Cardiac fibroblast (primary cell): ENCODE measurements around the gene THSD4.

ENCODE experiments used
- DNase-seq, 2 donors: peaks; one replicate each; pipeline versions ENCODE4 v3.0.0 to v3.0.0-alpha.2; 2010; ENCODE audit warnings: low read depth in 2 of 2
- H3K4me3 ChIP-seq, 2 donors: replicated peaks in 1 of 2; 1 replicate in 1 of 2; 2 replicates in 1 of 2; pipeline ENCODE4 v1.5.1; 2011; ENCODE audit warnings: low read depth in 2 of 2, low read length in 2 of 2, mild to moderate bottlenecking in 2 of 2, moderate library complexity in 1 of 2
- TF ChIP-seq, protein P1 (sequence below): IDR thresholded peaks from one replicate; pipeline ENCODE4 v1.5.1; 2011; ENCODE audit warnings: low read depth, mild to moderate bottlenecking, low read length, inconsistent platforms

Gene THSD4

DNA sequence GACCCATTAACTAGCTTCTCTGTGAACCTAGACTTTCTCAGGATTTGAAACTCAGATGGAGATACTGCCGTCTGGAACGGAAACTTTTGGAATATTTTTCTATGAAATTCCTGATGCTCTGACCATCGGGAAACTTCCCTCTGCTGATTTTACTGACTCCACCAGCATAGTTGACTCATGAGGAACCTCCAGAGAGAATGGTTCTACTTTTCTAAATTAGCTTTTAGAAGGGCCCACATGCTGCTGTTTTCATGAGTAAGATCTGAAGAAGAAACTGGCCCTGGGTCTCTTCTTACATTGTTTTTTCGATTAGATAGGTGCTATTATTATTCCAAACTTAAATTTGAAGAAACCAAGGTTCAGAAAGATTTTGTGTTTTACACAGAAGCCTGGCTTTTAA is 368.8 kb downstream of the THSD4 start:
- DNase-seq = no peak
- H3K4me3 ChIP-seq = no peak overlapping the region
- TF ChIP-seq, protein P1, sequence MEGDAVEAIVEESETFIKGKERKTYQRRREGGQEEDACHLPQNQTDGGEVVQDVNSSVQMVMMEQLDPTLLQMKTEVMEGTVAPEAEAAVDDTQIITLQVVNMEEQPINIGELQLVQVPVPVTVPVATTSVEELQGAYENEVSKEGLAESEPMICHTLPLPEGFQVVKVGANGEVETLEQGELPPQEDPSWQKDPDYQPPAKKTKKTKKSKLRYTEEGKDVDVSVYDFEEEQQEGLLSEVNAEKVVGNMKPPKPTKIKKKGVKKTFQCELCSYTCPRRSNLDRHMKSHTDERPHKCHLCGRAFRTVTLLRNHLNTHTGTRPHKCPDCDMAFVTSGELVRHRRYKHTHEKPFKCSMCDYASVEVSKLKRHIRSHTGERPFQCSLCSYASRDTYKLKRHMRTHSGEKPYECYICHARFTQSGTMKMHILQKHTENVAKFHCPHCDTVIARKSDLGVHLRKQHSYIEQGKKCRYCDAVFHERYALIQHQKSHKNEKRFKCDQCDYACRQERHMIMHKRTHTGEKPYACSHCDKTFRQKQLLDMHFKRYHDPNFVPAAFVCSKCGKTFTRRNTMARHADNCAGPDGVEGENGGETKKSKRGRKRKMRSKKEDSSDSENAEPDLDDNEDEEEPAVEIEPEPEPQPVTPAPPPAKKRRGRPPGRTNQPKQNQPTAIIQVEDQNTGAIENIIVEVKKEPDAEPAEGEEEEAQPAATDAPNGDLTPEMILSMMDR = no peak

GRCh38 chr15:71485094-71485693 is 369.9 kb downstream of the THSD4 start:
- TF ChIP-seq, protein P1 = peak; percentile 61
- peak in 1 of 2 donors; percentile 7 for DNase-seq

DNA sequence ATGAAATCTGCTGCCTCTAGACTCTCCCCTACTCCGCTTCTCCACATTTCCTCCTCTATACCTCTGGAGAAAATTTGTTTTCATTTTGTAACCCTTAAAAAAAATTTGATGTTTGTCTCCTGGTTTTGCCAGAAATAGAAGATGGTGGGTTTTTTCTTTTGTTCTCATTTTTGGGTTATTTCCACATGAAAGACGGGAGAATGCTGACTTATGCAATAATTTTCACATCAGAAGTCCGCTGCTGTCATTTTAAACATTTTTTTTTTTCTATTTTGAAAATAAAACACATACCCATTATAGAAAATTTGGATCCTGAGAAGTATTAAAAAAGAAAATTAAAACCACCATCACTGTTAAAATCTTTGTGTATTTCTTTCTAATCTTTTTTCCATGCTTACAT is 374.3 kb downstream of the THSD4 start:
- TF ChIP-seq, protein P1 = no peak
- no peak for DNase-seq
- no peak overlapping the region for H3K4me3 ChIP-seq

More at GRCh38 chr15:71485094-71485693, 369.9 kb downstream of the THSD4 start:
- no peak overlapping the region for H3K4me3 ChIP-seq

DNA sequence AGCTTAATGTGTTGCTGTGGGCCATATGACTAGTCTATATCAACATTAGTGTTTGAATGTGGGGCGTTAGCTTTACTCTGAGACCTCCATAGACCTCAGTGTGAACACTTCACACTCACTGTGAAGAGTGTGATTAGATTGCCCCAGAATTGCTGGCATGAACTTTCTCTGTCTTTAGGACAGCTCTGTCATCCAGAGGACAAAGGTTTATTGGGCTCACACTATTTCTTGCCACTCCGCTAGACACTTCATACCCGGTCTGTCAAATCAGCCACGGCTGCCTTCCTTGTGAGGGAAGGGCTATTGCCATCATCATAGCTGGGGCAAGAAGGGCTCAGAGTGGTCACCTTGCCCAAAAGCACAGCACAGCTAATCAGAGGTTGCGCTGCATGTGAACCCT is 378.3 kb downstream of the THSD4 start:
- TF ChIP-seq, protein P1 = no peak
- H3K4me3 ChIP-seq = no peak overlapping the region
- DNase-seq = no peak

GRCh38 chr15:71494563-71495397 is 379.5 kb downstream of the THSD4 start:
- TF ChIP-seq, protein P1 = no peak
- no peak for DNase-seq
- H3K4me3 ChIP-seq = no peak overlapping the region

DNA sequence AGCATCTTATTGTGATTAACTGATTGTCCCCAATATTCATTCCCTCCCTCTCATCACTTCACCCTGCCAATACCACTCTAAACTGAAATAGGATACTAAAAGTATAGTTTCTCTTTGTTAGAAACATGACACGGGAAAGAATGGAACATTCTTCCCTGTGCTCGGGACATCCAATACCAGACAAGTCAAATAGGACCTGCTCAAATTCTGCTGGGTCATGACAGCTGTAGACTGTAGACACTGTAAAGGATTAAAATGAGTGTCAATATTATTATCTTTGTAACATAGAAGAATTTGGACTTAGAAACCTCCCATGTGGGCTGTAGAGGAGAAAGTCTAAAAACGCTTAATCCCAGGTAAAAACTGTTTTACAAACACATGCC is 380.1 kb downstream of the THSD4 start:
- no peak overlapping the region for H3K4me3 ChIP-seq
- TF ChIP-seq, protein P1 = no peak
- DNase-seq = no peak
